HEK293T (cell line): ENCODE results near the gene GJB5.

Source experiments
- ARNT ChIP-seq: fragments of 450-650 bp; IDR thresholded peaks from 2 replicates; pipeline ENCODE4 v1.6.1; 2017; ENCODE audit warnings: mild to moderate bottlenecking
- BHLHE40 ChIP-seq: fragments of 450-650 bp; IDR thresholded peaks from 2 replicates; pipeline ENCODE4 v1.6.1; 2016; ENCODE audit warnings: mild to moderate bottlenecking, moderate library complexity, borderline replicate concordance
- ELF4 ChIP-seq: fragments of 450-650 bp; IDR thresholded peaks from 2 replicates; pipeline ENCODE4 v1.6.1; 2017; ENCODE audit warnings: antibody characterized with exemption
- FOXA1 ChIP-seq: fragments of 450-650 bp; IDR thresholded peaks from 2 replicates; pipeline ENCODE4 v1.6.1; 2016; ENCODE audit warnings: mild to moderate bottlenecking
- FOXK2 ChIP-seq: fragments of 450-650 bp; IDR thresholded peaks from 2 replicates; pipeline ENCODE4 v1.6.1; 2016; ENCODE audit warnings: mild to moderate bottlenecking
- FOXM1 ChIP-seq: fragments of 450-650 bp; IDR thresholded peaks from 2 replicates; pipeline ENCODE4 v1.6.1; 2017; ENCODE audit warnings: mild to moderate bottlenecking, borderline replicate concordance
- HDGF ChIP-seq: fragments of 450-650 bp; IDR thresholded peaks from 2 replicates; pipeline ENCODE4 v1.6.1; 2017; ENCODE audit warnings: antibody characterized with exemption, borderline replicate concordance
- L3MBTL2 ChIP-seq: fragments of 450-650 bp; conservative IDR thresholded peaks from 2 replicates; pipeline ENCODE4 v1.6.1; 2016; ENCODE audit warnings: mild to moderate bottlenecking
- LEF1 ChIP-seq: fragments of 450-650 bp; IDR thresholded peaks from 2 replicates; pipeline ENCODE4 v1.6.1; 2017; ENCODE audit warnings: mild to moderate bottlenecking, borderline replicate concordance
- NFRKB ChIP-seq: fragments of 450-650 bp; IDR thresholded peaks from 2 replicates; pipeline ENCODE4 v1.6.1; 2016; ENCODE audit warnings: mild to moderate bottlenecking, moderate library complexity
- SP1 ChIP-seq: fragments of 450-650 bp; IDR thresholded peaks from 2 replicates; pipeline ENCODE4 v1.6.1; 2017
- SUZ12 ChIP-seq: fragments of 450-650 bp; IDR thresholded peaks from 2 replicates; pipeline ENCODE4 v1.6.1; 2016; ENCODE audit warnings: mild to moderate bottlenecking
- TARDBP ChIP-seq: fragments of 450-650 bp; IDR thresholded peaks from 2 replicates; pipeline ENCODE4 v1.6.1; 2016
- ZNF384 ChIP-seq: fragments of 450-650 bp; IDR thresholded peaks from 2 replicates; pipeline ENCODE4 v1.6.1; 2016

- no peak for TF ChIP-seq FOXM1
- TF ChIP-seq ELF4 = no peak
- TF ChIP-seq NFRKB = no peak
- no peak for TF ChIP-seq TARDBP
- no peak for TF ChIP-seq LEF1
- TF ChIP-seq HDGF = no peak
- TF ChIP-seq ZNF384 = no peak
- no peak for TF ChIP-seq ARNT
- no peak for TF ChIP-seq SP1
- no peak for TF ChIP-seq BHLHE40
- TF ChIP-seq FOXK2 = no peak
- no peak for TF ChIP-seq SUZ12
- no peak for TF ChIP-seq L3MBTL2
- TF ChIP-seq FOXA1 = no peak
Measured at GRCh38 chr1:34713443-34713842, 41.4 kb upstream of the GJB5 start.
